RWPE1 (cell line): ENCODE data around the gene DOHH.
A peak's percentile ranks its signal among the peaks of the same experiment; 100 is the strongest.

ENCODE experiments used
- CTCF ChIA-PET: fragments of 350-600 bp; sonication (Branson Sonifier 250); formaldehyde crosslinking; extraction: SDS; loops from one replicate; lab custom pipeline; 2021; lab: Yijun Ruan, JAX
- POLR2A ChIA-PET: fragments of 400-600 bp; formaldehyde crosslinking; extraction: SDS; loops from one replicate; lab custom pipeline; 2020; ENCODE audit warnings: antibody characterized with exemption; ENCODE audit not compliant: low non-redundant PET; lab: Yijun Ruan, JAX
- DNase-seq: peaks from one replicate; pipeline ENCODE4 v3.0.0; 2012; ENCODE audit warnings: low spot score
- H3K27ac ChIP-seq: fragments of 450-650 bp; 2 replicates; pipeline ENCODE4 v1.5.1; 2017
- TF ChIP-seq, protein P1 (sequence below): fragments of 450-650 bp; conservative IDR thresholded peaks from 2 replicates; pipeline ENCODE4 v1.5.1; 2017; ENCODE audit warnings: low read depth, mild to moderate bottlenecking

The DOHH gene

DNA sequence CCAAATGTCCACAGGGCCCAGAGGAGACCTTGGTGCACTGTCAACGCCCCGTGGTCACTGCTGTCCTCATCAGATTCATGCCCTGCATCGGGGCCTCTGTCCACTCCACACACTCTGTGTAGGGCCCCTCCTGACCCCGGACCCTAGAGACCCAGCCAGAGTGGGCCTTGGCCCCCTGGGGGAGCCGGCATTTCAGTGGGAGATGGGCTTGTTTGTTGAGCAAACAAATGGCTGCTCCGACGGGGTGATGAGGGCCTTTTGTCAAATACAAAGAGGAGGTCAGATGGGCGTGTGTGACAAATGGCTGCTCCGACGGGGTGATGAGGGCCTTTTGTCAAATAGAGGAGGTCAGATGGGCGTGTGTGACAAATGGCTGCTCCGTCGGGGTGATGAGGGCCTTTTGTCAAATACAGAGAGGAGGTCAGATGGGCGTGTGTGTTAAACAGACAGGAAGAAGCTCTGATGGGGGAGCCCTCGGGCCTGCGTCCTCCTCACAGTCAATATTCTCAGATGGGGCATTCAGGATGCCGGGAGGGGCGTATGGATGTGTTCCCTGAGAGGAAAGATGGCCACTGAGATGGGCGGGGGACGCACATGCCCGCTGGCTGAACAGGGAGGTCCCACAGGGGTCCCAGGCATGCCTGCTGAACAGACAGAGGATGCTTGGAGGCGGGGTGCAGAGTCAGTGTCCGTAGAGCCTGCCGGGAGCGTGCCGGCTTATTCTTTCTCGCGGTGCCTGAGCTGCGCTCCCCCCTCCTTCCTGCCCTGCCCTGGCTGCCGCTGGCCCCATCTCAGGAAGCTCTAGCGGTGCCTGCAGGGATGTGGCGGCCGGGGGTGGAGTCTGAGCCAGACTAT, 56.4 kb downstream of the DOHH start:
- H3K27ac ChIP-seq, result peak overlapping the region; percentile 24
- POLR2A ChIA-PET, result no interaction called here
- CTCF ChIA-PET, result no interaction called here
- DNase-seq, result no peak
- TF ChIP-seq, protein P1, sequence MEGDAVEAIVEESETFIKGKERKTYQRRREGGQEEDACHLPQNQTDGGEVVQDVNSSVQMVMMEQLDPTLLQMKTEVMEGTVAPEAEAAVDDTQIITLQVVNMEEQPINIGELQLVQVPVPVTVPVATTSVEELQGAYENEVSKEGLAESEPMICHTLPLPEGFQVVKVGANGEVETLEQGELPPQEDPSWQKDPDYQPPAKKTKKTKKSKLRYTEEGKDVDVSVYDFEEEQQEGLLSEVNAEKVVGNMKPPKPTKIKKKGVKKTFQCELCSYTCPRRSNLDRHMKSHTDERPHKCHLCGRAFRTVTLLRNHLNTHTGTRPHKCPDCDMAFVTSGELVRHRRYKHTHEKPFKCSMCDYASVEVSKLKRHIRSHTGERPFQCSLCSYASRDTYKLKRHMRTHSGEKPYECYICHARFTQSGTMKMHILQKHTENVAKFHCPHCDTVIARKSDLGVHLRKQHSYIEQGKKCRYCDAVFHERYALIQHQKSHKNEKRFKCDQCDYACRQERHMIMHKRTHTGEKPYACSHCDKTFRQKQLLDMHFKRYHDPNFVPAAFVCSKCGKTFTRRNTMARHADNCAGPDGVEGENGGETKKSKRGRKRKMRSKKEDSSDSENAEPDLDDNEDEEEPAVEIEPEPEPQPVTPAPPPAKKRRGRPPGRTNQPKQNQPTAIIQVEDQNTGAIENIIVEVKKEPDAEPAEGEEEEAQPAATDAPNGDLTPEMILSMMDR, result no peak

GRCh38 chr19:3442487-3443071, 57.9 kb downstream of the DOHH start:
- POLR2A ChIA-PET, result no interaction called here

DNA sequence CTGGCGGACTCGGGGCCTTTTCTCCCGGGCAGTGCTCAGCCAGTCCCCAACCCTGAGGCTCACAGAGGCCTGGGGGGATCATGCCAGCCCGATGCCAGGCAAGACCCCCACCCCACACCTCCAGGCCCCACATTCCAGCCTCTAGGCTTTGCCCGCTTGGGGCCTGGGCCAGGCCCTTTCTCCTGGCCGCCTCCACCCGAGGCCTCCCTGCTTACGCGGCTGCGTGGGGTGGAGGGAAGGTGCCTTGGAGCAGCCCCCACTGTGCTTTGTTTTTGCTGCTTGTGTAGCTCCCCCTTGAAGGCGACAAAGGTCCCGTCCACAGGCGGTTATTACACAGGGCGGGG, 58.5 kb downstream of the DOHH start:
- ChIA-PET POLR2A (no interaction called here), CTCF (no interaction called here)
- peak overlapping the region; percentile 33 for H3K27ac ChIP-seq
- TF ChIP-seq, protein P1, result no peak
- DNase-seq, result no peak

More at GRCh38 chr19:3442487-3443071, 57.9 kb downstream of the DOHH start:
- TF ChIP-seq, protein P1, result no peak
- peak overlapping the region; percentile 33 for H3K27ac ChIP-seq
- DNase-seq, result no peak
- CTCF ChIA-PET, result no interaction called here

- TF ChIP-seq, protein P1, result no peak
- CTCF ChIA-PET, result no interaction called here
- POLR2A ChIA-PET, result no interaction called here
- H3K27ac ChIP-seq, result peak overlapping the region; percentile 33
- no peak for DNase-seq
Observed at GRCh38 chr19:3441089-3441985, 59.1 kb downstream of the DOHH start.
